GM21723 (cell line): ENCODE data around the gene TMEM52.

Experiments
- ATAC-seq: cut with Tn5 transposase; IDR thresholded peaks from one replicate; pipeline ENCODE4 v1.9.1; 2021; ENCODE audit warnings: mild to moderate bottlenecking, moderate library complexity; ENCODE audit not compliant: unreplicated experiment

The TMEM52 gene

DNA sequence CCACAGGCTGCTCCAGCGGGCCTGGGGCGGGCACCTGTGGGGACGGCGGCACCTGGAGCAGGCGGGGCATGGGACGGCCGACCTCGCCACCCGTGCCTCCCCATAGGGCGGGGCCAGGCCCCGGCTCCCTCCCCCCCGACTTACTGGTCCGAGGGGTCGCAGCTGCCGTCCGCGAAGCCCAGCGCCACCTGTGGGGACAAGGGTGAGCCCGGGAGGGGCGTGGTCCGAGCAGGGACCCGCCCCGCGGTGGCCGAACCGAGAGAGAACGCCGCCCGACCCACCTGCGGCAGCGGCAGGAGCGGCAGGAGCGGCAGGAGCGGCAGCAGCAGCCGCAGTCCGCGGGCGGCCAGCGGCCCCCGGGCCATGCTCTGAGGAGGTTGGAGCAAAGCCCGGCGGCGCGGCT, at the start of gene TMEM52:
TMEM52 (minus strand) TSS at position 379 of the 403 bp plus-strand sequence; CDS start at position 365, 14 bp downstream.
- ATAC-seq, result peak; percentile 23

- no peak for ATAC-seq
These were observed 48.8 kb upstream of the TMEM52 start for GRCh38 chr1:1967879-1968278.

- ATAC-seq, result no peak
These were observed 48.1 kb upstream of the TMEM52 start for GRCh38 chr1:1967151-1967550.

DNA sequence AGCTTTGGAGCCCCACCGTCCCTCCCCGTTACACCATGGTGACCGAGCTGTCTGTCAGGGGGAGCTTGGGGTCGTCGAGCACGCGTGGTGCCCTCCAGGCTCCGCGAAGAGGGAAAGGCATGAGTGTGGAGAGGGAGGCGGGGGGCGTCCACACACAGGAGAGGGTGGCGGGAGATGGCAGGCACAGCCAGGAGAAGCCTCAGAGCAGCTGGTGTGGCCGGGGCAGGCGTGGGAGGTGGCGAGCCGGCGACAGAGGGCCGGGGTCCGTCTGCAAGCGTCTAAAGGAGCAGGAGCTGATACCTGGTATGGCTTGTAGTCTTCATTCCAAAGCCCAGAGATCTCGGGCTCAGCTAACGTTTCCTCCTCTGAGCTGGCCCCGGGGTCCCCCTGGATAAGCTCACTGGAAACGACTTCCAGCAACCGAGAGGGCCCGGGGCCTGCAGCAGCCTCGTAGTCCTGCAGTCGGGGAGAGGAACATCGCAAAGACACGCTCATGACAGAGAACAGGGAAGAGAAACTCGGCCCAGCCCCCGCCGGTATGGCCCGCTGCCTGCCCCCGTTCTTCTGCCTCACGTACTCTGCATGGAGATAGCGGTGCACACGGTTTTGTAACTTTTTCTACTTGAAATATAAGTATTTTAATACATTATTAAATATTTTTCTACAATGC, 47.1 kb upstream of the TMEM52 start:
- ATAC-seq, result no peak

- ATAC-seq, result no peak
These were observed 46.5 kb upstream of the TMEM52 start for GRCh38 chr1:1965546-1965945.

GRCh38 chr1:1964811-1965210, 45.7 kb upstream of the TMEM52 start:
- no peak for ATAC-seq

DNA sequence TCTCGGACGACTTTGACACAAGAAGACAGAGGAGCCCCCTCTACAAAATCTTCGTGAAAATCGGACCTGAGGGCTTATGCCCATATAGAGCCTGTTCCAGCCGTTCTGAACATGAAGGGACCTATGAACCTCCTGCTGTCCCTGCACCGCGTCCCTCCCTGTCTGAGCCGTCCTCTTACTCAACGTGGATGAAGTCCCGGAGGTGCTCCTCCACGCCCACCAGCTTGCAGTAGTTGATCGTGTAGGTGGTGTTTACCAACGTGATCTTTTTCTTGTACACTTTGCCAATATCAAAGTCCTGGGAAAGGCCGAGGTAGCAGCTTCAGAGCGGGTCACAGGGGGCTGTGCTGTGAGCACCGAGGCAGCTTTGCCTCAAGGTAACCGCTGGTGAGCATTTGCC, 44.5 kb upstream of the TMEM52 start:
- ATAC-seq, result no peak

DNA sequence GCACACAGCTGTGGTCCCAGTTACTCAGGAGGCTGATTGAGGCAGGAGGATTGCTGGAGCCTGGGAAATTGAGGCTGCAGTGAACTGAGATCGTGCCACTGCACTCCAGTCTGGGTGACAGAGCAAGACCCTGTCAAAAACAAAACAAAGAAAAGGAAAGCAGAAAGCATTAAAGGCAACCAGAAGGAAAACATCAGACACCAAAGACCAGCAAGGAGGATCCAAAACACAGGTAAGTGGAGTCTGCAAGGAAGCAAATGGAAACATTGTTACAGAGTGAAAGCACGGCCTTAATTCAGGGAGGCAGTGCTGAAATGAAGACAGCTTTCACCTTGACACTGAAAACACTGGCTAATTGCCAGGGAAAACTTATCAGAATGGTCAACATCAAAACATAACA, 43.7 kb upstream of the TMEM52 start:
- no peak for ATAC-seq

GRCh38 chr1:1960480-1961196, 41.6 kb upstream of the TMEM52 start:
- ATAC-seq, result no peak

DNA sequence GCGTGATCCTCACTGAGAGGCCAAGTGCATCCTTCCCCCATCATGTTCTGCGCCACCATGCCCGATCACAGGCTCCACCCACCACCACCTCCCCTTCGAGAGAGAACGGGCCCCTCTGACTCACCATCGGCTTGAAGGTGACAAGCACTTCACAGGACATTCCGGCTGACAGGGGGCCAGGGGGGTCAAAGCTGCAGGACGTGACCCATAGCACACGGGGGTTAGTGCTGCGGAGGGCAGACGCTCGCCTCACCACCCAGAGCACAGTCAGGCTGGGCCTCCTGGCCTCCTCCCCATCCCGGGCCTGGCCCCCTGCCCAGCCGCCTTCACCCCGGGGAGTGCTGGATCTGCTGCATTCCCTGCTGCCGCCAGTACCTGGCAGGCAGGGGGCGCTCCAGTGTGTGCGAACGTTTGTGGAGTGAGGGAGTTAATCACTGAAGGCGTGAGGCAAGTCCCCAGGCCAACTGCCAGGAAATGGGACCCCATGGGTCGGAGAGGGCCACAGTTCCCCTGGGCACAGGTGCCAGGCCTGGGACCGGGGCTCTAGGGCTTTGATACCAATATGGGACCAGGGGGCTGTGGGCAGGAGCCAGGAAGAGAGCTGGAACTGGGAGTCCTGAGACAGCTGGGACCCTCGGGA, 40.9 kb upstream of the TMEM52 start:
- no peak for ATAC-seq

DNA sequence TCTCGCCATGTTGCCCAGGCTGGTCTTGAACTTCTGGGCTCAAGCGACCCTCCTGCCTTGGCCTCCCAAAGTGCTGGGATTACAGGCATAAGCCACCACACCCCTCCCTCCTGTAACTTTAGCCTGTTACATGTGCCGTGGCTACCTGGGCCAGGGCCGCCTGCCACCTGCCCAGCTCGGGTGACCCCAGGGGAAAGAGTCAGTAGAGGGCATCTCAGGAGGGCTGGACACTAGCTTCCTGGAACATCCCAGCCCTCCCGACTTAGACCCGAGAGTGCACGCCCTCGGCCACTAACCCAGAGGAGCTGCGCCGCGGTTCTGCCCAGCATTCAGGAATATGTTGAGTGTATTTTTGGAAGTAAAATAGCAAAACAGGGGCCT, 40.4 kb upstream of the TMEM52 start:
- ATAC-seq, result no peak

- no peak for ATAC-seq
These were observed 39.0 kb upstream of the TMEM52 start for GRCh38 chr1:1958071-1958541.

GRCh38 chr1:1957533-1957961, 38.5 kb upstream of the TMEM52 start:
- no peak for ATAC-seq

GRCh38 chr1:1956586-1957532, 37.8 kb upstream of the TMEM52 start:
- ATAC-seq, result no peak

DNA sequence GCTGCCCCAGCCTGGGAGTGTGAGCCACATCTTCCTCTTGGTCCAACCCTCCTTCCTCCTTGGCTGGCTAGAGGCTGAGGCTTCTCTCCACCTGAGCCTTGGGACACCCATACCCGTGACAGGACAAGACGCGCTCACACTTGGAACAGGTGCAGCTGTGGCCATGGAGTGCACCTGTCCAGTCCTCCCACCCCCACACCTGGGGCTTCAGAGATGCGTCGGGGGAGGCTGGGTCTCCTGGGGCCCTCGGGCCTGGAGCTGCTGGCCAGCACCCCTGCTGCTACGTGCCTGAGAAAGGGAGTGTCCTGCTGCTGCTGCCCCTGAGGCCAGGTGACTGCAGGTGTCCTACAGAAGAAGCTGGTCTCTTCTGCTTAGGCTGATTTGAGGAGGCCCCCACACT, 37.0 kb upstream of the TMEM52 start:
- ATAC-seq, result no peak

- ATAC-seq, result no peak
These were observed 36.6 kb upstream of the TMEM52 start for GRCh38 chr1:1955621-1956094.

GRCh38 chr1:1954831-1955441, 35.9 kb upstream of the TMEM52 start:
- ATAC-seq, result no peak

DNA sequence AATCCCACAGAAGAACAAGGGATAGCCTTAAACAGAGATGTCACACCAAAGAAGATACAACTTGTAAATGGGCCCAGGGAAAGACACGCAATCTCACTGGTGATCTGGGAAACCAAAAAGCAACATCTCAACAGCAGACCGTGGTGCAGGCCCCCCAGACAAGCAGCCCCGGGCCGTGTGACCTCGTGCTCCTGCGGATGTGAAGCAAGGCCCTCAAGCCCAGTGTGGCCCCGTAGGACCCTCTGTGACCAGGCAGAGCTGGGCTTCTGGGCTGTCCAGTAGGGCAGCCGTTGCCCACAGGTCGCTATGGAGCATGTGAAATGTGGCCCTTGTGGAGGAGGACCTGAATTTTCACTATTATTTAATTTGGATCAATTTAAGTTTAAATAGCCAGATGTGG, 34.9 kb upstream of the TMEM52 start:
- ATAC-seq, result no peak

DNA sequence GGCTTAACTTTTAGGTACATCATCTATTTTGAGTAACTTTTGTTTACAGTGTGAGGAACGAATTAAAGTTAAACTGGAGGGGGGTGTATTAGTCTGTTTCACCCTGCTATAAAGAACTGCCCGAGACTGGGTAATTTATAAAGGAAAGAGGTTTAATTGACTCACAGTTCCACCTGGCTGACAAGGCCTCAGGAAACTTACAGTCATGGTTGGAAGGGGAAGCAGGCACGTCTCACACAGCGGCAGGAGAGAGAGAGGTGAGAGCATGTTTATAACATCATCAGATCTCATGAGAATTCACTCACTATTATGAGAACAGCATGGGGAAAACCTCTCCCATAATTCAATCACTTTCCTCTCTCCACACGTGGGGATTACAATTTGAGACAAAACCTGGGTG, 31.9 kb upstream of the TMEM52 start:
- ATAC-seq, result no peak

DNA sequence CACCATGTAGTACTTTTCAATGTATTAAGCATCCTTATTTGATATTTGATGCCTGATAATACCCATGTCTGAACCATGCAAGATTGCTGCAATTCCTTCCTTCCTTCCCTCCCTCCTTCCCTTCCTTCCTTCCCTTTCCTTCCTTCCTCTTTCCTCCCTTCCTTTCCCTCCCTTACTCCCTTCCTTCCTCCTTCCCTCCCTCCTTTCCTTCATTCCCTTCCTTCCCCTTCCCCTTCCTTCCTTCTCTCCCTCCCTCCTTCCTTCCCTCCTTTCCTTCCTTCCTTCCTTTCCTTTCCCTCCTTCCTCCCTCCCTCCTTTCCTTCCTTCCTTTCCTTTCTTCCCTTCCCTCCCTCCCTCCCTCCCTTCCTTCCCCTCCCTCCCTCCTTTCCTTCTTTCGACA, 29.7 kb upstream of the TMEM52 start:
- ATAC-seq, result no peak
